Upper lobe of right lung (tissue), 1 donor: ENCODE results near the gene MAP7. TPM values are rescaled to one million over a fixed set of nuclear protein-coding genes. Genes with fewer than 3 reads are reported as not detected.

Experiments used
- ATAC-seq: fragments of 200-7000 bp; cut with Tn5 transposase; one replicate; pipeline ENCODE4 v1.9.1; 2020; ENCODE audit warnings: mild to moderate bottlenecking, moderate library complexity
- DNase-seq: peaks from one replicate; pipeline ENCODE4 v3.0.0-alpha.2; 2020
- H3K27ac ChIP-seq: fragments of 200-600 bp; one replicate; pipeline ENCODE4 v1.8.0; 2022
- H3K27me3 ChIP-seq: fragments of 200-600 bp; one replicate; pipeline ENCODE4 v1.8.0; 2022; ENCODE audit warnings: mild to moderate bottlenecking
- H3K36me3 ChIP-seq: fragments of 200-600 bp; one replicate; pipeline ENCODE4 v1.8.0; 2022
- H3K4me1 ChIP-seq: fragments of 200-600 bp; one replicate; pipeline ENCODE4 v1.8.0; 2022
- H3K4me3 ChIP-seq: fragments of 200-600 bp; one replicate; pipeline ENCODE4 v1.8.0; 2022; ENCODE audit warnings: mild to moderate bottlenecking
- H3K9me3 ChIP-seq: fragments of 200-600 bp; one replicate; pipeline ENCODE4 v1.8.0; 2022
- intact Hi-C: fragments of 100-400 bp; cut with DNase I; formaldehyde crosslinking; loops from one replicate; pipeline ENCODE4 v1.11.0; 2022
- total RNA-seq: library from RNA; stranded (reverse); fragmentation: NEBNext Ultra II Directional; extraction: Animal tissue kit (Norgen Biotek cat#: 25700); gene quantifications from one replicate; pipeline ENCODE4 v1.2.1, GENCODE V29; 2021
- TF ChIP-seq, protein P1 (sequence below): fragments of 200-600 bp; IDR thresholded peaks from one replicate; pipeline ENCODE4 v1.8.0; 2022; ENCODE audit warnings: antibody characterized with exemption
- donor health status: DM: no; HTN: yes; CAD: no; lungs with severe emphysema.

Gene MAP7
- total RNA-seq, 1 donor from 2014 or later: 23.2 TPM

GRCh38 chr6:136307351-136307750 is 242.9 kb downstream of the MAP7 start:
- TF ChIP-seq, protein P1, sequence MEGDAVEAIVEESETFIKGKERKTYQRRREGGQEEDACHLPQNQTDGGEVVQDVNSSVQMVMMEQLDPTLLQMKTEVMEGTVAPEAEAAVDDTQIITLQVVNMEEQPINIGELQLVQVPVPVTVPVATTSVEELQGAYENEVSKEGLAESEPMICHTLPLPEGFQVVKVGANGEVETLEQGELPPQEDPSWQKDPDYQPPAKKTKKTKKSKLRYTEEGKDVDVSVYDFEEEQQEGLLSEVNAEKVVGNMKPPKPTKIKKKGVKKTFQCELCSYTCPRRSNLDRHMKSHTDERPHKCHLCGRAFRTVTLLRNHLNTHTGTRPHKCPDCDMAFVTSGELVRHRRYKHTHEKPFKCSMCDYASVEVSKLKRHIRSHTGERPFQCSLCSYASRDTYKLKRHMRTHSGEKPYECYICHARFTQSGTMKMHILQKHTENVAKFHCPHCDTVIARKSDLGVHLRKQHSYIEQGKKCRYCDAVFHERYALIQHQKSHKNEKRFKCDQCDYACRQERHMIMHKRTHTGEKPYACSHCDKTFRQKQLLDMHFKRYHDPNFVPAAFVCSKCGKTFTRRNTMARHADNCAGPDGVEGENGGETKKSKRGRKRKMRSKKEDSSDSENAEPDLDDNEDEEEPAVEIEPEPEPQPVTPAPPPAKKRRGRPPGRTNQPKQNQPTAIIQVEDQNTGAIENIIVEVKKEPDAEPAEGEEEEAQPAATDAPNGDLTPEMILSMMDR: no peak
- no peaks in the 10 kb centered on the region for H3K36me3 ChIP-seq
- ATAC-seq (no peak), DNase-seq (no peak)
- no peaks in the 10 kb centered on the region for H3K4me1 ChIP-seq
- no peak overlapping the region for H3K4me3 ChIP-seq
- H3K27me3 ChIP-seq: no peaks in the 10 kb centered on the region
- H3K27ac ChIP-seq: no peak overlapping the region
- intact Hi-C loops: no loop called here
- no peaks in the 10 kb centered on the region for H3K9me3 ChIP-seq

DNA sequence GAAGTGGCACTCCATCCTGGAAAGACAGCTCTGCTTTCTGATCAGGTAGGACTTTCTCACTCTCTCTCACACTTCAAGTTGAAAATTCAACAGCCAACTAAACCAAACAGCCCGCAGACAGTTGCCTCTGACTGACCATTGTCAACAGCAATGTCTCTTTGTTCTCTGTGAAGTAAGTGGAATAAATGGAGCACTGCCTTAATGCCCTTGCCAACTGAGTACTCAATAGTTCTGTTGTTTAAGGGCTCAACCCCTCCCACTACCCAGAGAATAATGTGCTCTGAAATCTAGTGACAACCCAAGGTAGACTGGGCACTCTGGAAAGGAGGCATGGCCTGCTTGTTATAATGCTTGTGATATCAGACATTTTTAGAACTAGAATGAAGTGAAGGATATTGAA is 243.8 kb downstream of the MAP7 start:
- no peaks in the 10 kb centered on the region for H3K36me3 ChIP-seq
- H3K4me1 ChIP-seq: no peaks in the 10 kb centered on the region
- TF ChIP-seq, protein P1: no peak
- H3K27ac ChIP-seq: no peak overlapping the region
- no peak for DNase-seq
- no peaks in the 10 kb centered on the region for H3K9me3 ChIP-seq
- intact Hi-C loops: no loop called here
- no peak overlapping the region for H3K4me3 ChIP-seq
- H3K27me3 ChIP-seq: no peaks in the 10 kb centered on the region
- ATAC-seq: no peak

DNA sequence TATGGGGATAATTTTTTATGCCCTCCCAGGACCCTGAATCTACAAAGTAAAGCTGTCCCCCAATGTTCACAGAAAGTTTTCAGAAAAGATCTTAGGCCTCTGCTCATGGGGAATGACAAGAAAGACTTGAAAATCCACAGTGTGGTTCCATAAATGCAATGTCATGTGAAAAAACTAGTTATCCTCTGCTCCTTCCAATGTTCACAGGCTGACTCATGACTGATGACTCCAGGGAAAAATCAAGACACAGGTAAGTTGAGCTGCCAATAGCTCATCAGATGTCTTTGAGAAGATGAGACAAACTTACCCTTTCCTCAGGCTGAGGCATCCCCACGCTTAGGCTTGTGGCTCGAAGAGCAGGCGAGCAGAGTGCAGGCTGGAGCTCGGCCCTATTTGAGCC is 245.8 kb downstream of the MAP7 start:
- Histone ChIP-seq H3K4me1 (no peaks in the 10 kb centered on the region), H3K36me3 (no peaks in the 10 kb centered on the region), H3K27me3 (no peaks in the 10 kb centered on the region), H3K4me3 (no peak overlapping the region), H3K9me3 (no peaks in the 10 kb centered on the region), H3K27ac (no peak overlapping the region)
- no peak for ATAC-seq
- TF ChIP-seq, protein P1: no peak
- intact Hi-C loops: no loop called here
- no peak for DNase-seq

GRCh38 chr6:136303516-136303915 is 246.7 kb downstream of the MAP7 start:
- DNase-seq (no peak), ATAC-seq (no peak)
- no peaks in the 10 kb centered on the region for H3K36me3 ChIP-seq
- H3K9me3 ChIP-seq: no peaks in the 10 kb centered on the region
- intact Hi-C loops: no loop called here
- H3K27me3 ChIP-seq: no peaks in the 10 kb centered on the region
- no peak overlapping the region for H3K4me3 ChIP-seq
- TF ChIP-seq, protein P1: no peak
- H3K27ac ChIP-seq: no peak overlapping the region
- no peaks in the 10 kb centered on the region for H3K4me1 ChIP-seq

- intact Hi-C loops: no loop called here
- no peaks in the 10 kb centered on the region for H3K27me3 ChIP-seq
- H3K4me1 ChIP-seq: peaks cover 7% of the 10 kb centered on the region
- no peak overlapping the region for H3K27ac ChIP-seq
- TF ChIP-seq, protein P1: no peak
- ATAC-seq (no peak), DNase-seq (no peak)
- H3K9me3 ChIP-seq: no peaks in the 10 kb centered on the region
- no peaks in the 10 kb centered on the region for H3K36me3 ChIP-seq
- no peak overlapping the region for H3K4me3 ChIP-seq
Measured at GRCh38 chr6:136294621-136295020, 255.6 kb downstream of the MAP7 start.

Other genes with a start within 250 kb of the MAP7 start
- 32.5 TPM for gene MAP3K5, start 242.1 kb upstream of the MAP7 start, total RNA-seq